ENCODE measurements around the gene TRAPPC2.
"Not testable (repeated sequence)": the region's sequence is repeated elsewhere in the genome, so short reads cannot be mapped to it uniquely, and the experiment has no call there.

TRAPPC2 gene

GRCh38 chrX:13747836-13748235, 13.4 kb upstream of the TRAPPC2 start:
- peak; percentile 25 for DNase-seq (ENCODE audit: low spot score)

GRCh38 chrX:13742397-13743176, 8.2 kb upstream of the TRAPPC2 start:
- peak; percentile 28 for DNase-seq (ENCODE audit: low spot score)

GRCh38 chrX:13741695-13742094, 7.3 kb upstream of the TRAPPC2 start:
- no peak for DNase-seq (ENCODE audit: low spot score)

GRCh38 chrX:13733506-13733905, 914 bp downstream of the TRAPPC2 start:
- no peak for DNase-seq (ENCODE audit: low spot score)

GRCh38 chrX:13732246-13733067, 2.0 kb downstream of the TRAPPC2 start:
- DNase-seq (ENCODE audit: low spot score): no peak

- DNase-seq (ENCODE audit: low spot score): not testable (repeated sequence)
These were observed 3.9 kb downstream of the TRAPPC2 start for GRCh38 chrX:13730523-13730922.

- not testable (repeated sequence) for DNase-seq (ENCODE audit: low spot score)
These were observed 7.8 kb downstream of the TRAPPC2 start for GRCh38 chrX:13726583-13726982.

GRCh38 chrX:13724878-13725277, 9.5 kb downstream of the TRAPPC2 start:
- peak; percentile 53 for DNase-seq (ENCODE audit: low spot score)

- DNase-seq (ENCODE audit: low spot score): no peak
These were observed 12.5 kb downstream of the TRAPPC2 start for GRCh38 chrX:13721819-13722519.

- no peak for DNase-seq (ENCODE audit: low spot score)
These were observed 13.0 kb downstream of the TRAPPC2 start for GRCh38 chrX:13721371-13721770.

- peak; percentile 26 for DNase-seq (ENCODE audit: low spot score)
These were observed 15.1 kb downstream of the TRAPPC2 start for GRCh38 chrX:13719192-13719856.

GRCh38 chrX:13717700-13718472, 16.5 kb downstream of the TRAPPC2 start:
- DNase-seq (ENCODE audit: low spot score): no peak

GRCh38 chrX:13716905-13717304, 17.5 kb downstream of the TRAPPC2 start:
- peak; percentile 60 for DNase-seq (ENCODE audit: low spot score)

- no peak for DNase-seq (ENCODE audit: low spot score)
These were observed 18.0 kb downstream of the TRAPPC2 start for GRCh38 chrX:13716455-13716854.

GRCh38 chrX:13711141-13711540, 23.3 kb downstream of the TRAPPC2 start:
- no peak for DNase-seq (ENCODE audit: low spot score)

GRCh38 chrX:13703589-13703988, 30.8 kb downstream of the TRAPPC2 start:
- no peak for DNase-seq (ENCODE audit: low spot score)

GRCh38 chrX:13703135-13703534, 31.3 kb downstream of the TRAPPC2 start:
- no peak for DNase-seq (ENCODE audit: low spot score)

GRCh38 chrX:13702111-13702789, 32.2 kb downstream of the TRAPPC2 start:
- DNase-seq (ENCODE audit: low spot score): no peak

GRCh38 chrX:13700380-13700779, 34.0 kb downstream of the TRAPPC2 start:
- DNase-seq (ENCODE audit: low spot score): no peak

GRCh38 chrX:13699183-13699826, 35.1 kb downstream of the TRAPPC2 start:
- DNase-seq (ENCODE audit: low spot score): no peak

Data from CD4-positive, alpha-beta T cell treated with Interleukin-6 at 100 ng/mL for 8 hours (primary cell).